GM18867 (cell line): ENCODE data around the gene HEATR5A.
A peak's percentile ranks its signal among the peaks of the same experiment; 100 is the strongest.
"Not testable (repeated sequence)": the region's sequence is repeated elsewhere in the genome, so short reads cannot be mapped to it uniquely, and the experiment has no call there.

Experiments
- ATAC-seq: cut with Tn5 transposase; IDR thresholded peaks from one replicate; pipeline ENCODE4 v1.9.1; 2021; ENCODE audit warnings: mild to moderate bottlenecking, moderate library complexity; ENCODE audit not compliant: unreplicated experiment

The HEATR5A gene

DNA sequence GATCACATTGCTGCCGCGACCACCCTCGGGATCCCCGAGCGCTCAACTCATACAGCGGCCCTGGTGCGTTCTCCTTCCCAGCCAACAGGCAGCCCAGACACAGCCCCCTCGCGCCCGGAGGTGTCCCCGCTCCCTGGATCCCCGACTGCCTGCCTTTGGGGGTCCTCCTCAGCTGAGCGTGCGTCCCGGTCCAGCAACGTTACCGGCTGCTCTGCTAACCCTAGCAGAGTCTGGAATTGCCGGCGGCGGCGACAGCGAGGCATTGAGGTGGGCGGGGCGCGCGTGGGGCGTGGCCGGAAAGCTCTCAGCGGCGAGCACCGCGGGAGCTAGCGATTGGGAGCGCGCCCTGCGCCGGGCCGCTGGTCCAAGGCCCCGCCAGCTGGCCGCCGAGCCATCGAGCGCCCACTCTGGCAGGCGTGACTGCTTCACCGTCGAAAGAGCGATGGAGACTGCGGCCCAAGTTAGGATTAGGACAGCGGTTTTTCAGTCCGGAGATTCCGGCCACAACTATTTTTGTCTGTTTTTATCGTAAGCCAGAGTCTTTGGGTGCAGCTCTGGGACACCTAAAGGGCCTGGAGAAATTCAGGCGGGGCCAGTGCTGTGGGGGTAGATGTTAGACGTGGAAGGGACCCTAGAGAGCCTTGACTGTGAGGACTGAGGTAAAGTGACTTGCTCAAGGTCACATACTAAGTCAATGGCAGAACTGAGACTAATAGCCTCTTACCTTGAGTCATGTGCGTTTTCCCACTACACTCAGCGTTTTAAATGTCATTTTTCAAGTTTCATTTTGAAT lies at the start of gene HEATR5A:
TSS of gene HEATR5A (minus strand) at position 232 of the 793 bp plus-strand sequence. CDS start 17,575 bp downstream, outside the sequence.
- peak; percentile 97 for ATAC-seq

DNA sequence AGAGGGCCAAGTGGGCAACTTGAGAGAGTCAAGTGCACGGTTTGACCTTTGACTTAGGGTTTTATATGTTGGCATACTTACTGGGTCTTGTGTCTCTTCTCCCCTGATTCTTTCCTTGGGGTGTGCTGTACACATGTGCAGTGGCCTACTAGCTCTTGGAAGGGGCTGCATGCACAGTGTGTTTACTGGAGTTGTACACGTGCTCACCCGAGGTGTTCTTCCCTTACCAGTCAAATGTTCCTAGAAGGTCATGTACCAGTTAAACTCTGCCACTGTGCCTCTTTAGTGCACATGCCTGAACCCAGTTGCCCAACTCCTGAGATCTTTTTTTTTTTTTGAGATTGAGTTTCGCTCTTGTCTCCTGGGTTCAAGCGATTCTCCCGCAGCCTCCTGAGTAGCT lies 46.2 kb upstream of the HEATR5A start:
- no peak for ATAC-seq

DNA sequence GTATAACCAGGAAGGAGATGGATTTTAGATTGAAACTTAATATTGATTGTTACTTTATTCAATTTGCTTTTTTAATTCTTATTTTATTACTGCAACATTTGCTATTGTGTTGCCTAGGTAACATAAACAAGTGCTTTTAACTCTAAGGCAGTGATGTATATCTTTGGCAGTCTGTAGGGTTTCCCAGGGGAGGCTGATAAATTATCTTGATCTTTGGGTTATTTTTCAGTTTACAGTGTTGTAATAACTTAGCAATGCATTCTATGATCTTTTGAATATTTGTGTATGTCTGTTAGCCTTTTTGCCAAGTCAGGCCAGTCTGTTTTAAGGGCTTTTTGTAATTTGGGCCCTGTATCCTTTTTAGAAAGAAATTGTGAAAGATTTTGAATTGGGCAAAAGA lies 44.8 kb upstream of the HEATR5A start:
- ATAC-seq = no peak

DNA sequence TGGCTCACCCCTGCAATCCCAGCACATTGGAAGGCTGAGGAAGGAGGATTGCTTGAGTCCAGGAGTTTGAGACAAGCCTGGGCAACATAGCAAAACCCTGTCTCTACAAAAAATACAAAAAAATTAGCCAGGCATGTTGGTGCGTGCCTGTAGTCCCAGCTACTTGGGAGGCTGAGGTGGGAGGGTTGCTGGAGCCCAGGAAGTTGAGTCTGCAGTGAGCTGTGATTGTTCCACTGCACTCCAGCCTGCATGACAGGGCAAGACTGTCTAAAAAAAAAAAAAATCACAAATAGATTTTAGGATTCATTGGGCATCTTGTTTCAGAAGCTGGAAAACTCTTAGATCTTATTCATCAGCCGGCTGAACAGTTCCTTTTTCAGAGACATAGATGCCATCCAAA lies 42.1 kb upstream of the HEATR5A start:
- ATAC-seq = not testable (repeated sequence)

DNA sequence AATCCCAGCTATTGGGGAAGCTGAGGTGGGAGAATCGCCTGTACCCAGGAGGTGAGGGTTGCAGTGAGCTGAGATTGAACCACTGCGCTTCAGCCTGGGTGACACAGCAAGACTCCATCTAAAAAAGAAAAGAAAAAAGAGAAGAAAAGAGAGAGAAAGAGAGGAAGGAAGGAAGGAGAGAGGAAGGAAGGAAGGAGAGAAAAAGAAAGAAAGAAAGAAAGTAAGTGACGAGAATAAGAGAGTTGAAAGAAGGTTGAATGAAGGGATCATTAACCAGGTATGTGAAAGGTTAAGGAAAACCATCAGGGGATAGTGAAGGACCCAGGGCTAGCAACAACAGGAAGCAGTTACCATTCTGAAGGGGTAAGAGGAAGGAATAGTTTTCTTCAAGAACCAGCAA lies 41.2 kb upstream of the HEATR5A start:
- ATAC-seq = no peak

DNA sequence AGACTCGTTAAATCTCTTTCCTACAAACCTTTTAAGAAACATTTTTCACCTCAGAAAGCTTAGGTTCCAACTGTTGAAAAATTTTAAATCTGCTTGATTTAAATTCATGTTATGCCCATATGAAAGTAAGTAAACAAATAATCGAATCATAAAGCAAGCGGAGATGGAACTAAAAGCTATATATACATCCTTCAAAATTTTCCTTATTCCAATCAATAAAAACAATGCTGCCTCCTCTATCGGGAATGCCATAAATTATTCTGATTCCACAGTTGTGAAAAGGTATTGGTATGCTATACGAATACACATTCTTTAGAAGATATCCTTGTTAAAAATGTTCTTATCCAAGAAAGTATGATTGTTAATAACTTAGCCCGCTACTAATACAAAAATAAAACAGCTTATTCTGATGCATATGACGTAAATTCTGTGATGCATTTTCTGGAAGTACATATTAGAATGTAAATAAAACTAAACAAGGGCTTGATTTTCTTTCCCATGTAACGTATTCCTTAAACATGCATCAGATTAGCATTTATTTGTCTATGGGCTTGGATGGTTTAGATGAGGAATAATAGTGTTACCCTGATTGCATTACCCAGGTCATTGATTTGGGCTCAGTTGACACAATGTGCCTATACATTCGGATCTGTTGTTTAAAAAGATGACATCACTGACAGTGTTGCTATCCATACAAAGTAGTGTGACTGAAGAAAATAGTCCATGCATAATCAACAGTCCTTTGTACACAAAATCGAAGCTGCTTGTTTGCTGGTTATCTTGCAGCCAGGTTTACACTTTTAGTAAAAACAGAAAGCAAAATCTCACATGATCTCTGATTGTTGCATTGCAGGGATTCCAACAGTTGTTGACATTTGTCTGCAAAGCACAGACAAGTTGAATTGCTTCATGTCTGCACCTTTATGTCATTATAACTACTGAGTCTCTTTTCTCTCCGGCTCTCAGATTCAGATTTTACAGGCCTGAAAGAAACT lies 37.6 kb upstream of the HEATR5A start:
- ATAC-seq = peak; percentile 1

DNA sequence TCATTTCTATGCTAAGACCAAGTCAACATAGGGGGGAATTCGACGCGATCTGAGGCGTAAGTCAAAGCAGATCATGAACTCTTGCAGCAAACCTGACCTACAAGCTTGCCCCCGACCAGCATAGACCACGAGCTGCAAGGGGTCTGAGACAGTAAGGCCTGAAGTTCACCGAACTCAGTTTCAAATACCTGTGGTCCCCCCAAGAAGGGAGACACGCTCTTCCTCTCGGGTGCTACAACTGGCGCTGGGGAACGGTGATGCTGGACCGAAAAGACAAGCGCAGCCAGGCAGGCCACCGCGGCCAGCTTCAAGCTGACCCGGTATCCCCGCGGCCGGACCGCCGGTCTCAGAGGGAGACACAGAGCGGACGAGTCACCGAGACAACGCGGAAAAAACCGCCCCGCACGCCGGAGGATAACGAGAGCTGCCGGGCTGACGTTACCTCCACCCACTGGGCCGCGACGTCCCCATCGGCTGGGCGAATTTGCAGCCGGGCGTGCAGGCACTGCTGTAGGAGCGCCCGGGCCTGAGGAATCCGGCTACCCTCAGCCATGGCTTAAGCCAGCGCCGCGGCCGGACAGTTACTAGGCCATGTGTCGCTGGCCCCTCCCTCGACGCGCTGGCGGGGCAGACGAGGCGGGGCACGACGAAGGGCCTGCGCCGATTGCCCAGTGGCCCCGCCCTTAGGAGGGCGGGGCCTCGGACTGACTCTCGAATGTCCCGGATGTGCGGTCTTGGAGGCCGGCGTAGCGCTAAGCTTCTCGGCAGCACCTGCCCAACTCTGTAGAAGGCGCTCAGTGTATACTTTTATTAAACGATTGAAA lies 36.7 kb upstream of the HEATR5A start, which contains the start of gene DTD2:
TSS of gene DTD2 (minus strand) at position 666 of the 824 bp plus-strand sequence. CDS start at position 553, 113 bp downstream.
- ATAC-seq = peak; percentile 98

DNA sequence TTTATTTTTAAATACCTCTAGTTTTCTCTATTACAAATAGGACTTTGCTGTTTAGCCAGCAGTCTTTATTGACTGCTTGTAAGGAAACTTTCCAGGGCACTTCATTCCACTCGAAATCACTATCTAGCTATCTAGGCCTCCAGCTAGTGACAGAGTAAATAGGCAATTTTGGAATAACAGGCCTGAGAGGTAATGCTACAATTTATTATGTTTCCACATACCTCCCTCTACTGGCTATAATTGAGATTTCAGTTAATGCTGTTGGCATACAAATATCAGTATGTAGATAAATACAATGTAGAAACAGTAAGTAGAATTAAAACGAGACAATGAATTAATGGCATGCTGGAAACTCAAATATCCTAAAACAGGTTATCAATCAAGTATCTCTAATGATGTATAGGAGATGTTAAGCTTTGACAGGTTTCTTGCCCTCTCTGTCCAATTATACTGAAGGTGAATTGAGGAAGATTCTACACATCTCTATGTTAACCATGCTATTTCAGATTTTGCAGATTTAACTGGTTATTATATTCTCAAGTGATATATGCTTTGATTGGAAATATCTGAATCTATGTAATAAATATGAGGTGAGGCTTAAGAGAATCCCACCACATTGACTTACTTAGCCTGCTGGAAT lies 29.7 kb upstream of the HEATR5A start:
- ATAC-seq = peak; percentile 80

DNA sequence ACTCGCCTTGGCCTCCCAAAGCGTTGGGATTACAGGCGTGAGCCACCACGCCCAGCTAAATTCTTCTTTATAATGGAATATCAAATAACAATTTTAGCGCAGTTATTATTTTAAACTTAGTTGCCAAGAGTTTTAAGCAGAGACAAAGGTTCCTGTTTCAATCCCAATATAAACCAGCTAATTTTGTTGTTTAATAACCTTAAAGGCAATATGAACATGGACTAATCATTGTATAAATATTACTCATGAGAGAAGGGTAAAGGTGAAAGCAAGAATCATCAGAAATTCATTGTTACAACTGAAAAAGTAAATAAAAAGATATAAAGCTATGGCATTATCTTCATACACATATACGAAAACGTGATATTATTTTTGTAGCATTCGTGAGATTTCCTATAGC lies 28.8 kb upstream of the HEATR5A start:
- no peak for ATAC-seq

DNA sequence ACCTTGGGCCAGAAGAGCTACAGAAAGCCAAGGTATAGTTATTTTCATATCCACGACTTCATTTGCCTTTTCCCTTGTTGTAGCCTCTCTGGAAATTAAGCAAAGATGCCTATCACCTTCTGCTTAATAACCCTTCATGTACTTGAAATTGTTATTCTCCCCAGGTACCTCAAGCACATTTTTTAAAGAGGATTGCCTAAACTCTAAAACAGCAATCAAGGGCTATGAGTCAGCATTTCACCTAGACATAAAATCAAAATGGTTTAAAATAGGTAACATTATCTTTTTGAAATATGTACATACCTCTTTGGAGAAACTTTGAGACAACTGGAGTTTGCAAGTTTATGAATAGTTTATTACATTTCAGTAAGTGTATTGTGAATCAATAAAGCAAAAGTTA lies 25.4 kb upstream of the HEATR5A start:
- no peak for ATAC-seq

DNA sequence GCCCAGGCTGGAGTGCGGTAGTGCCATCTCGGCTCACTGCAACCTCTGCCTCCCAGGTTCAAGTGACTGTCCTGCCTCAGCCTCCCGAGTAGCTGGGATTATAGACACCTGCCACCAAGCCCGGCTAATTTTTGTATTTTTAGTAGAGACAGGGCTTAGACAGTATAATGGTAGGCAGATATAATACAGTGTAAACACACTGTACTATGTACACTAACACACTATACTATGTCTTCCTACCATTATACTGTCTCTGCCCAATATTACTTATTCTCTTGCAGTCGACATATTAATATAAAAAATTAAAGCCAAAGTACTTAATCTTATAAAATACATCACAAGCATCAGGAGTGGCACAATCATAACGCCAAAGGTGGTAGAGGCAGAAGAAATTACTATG lies 21.9 kb upstream of the HEATR5A start:
- no peak for ATAC-seq

DNA sequence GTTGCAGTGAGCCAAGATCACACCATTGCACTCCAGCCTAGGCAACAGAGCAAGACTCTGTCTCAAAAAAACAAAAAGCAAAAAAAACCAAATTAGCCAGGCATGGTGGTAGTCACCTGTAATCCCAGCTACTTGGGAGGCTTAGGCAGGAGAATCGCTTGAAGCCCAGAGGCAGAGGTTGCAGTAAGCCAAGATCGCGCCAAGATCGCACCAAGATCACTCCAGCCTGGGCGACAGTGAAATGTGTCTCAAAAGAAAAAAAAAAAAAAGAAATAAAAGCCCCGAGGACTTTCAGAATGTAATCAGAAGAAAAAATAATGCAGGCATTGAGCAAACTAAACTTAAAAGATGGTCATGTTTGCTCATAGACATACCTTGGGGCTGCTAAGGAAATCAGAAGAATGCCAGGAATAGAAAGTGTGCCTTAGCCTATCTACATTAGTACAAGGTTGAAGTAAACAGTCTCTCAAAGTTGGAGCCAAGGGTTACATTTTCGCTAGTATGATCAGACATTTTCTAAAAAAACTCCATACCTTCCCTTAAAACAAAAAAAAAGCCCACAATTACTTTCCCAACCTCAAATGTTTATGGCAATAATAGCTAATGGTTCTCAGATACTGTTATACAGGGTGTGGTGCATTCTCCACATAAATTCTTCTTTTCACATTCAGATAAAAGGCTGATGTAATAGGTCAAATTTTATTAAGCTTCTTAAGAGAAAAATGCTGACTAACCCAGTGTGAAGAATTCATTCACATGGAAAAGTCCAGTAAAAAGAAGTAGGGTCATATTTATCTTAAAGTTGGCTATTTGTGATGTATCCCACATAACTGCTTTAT lies 21.1 kb upstream of the HEATR5A start:
- no peak for ATAC-seq

DNA sequence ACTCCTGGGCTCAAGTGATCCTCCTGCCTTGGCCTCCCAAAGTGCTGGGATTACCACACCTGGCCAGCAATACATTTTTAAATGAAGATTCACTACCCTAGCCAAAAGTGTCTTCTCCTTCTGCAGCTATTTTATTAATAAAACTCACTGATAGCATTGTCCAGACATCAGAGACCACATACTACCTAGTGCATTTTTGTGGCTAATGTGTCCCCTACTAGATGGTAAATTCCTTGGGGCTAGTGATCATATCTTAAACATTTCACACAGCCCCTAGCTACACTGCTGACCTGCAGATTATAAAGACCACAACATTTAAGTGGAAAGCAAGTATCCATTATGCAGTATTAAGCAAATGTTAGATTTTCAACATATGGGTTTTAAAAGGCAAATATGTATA lies 19.9 kb upstream of the HEATR5A start:
- ATAC-seq = no peak

DNA sequence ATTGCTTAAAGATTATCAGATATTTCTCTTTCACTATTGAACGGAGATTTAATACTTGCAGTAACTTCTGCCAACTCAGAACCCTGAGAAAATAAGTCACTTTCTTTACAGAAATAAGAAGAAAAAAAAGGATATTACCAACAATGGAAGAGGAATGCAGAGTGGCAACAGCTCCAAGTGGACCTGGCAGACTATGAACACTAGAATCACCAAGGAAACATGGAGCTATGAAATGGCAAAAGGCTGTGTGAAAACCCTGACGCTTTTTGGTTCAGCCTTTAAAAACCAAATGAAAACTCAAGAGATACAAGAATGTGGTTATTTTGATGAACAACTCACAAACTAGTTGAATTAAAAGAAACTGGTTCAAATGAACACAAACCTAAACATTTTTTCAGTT lies 19.2 kb upstream of the HEATR5A start:
- ATAC-seq = no peak

DNA sequence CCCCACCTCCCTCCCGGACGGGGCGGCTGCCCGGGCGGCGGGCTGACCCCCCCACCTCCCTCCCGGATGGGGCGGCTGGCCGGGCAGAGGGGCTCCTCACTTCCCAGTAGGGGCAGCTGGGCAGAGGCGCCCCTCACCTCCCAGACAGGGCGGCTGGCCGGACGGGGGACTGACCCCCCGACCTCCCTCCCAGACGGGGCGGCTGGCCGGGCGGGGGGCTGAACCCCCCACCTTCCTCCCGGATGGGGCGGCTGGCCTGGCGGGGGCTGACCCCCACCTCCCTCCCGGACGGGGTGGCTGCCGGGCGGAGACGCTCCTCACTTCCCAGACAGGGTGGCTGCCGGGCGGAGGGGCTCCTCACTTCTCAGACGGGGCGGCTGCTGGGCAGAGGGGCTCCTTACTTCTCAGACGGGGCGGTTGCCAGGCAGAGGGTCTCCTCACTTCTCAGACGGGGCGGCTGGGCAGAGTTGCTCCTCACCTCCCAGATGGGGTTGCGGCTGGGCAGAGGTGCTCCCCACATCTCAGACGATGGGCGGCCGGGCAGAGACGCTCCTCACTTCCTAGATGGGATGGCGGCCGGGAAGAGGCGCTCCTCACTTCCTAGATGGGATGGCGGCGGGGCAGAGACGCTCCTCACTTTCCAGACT lies 16.8 kb upstream of the HEATR5A start:
- not testable (repeated sequence) for ATAC-seq

DNA sequence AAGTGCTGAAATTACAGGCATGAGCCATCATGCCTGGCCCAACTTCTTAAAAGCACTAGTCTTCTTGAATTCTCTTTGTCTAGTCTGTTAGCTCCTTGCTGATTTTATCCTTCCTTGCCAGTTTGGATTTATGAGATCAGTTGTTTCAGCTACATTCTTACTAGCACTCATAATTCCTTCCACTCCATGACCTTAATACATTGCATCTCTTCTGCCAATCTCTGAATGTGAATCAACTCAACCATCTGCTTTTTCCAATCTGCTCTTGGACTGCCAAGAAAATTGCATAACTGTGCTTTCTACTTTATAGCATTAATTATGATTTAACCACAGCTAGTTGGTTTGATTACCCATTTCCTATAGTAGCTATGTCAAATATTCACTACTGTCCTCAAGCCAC lies 14.9 kb upstream of the HEATR5A start:
- no peak for ATAC-seq

DNA sequence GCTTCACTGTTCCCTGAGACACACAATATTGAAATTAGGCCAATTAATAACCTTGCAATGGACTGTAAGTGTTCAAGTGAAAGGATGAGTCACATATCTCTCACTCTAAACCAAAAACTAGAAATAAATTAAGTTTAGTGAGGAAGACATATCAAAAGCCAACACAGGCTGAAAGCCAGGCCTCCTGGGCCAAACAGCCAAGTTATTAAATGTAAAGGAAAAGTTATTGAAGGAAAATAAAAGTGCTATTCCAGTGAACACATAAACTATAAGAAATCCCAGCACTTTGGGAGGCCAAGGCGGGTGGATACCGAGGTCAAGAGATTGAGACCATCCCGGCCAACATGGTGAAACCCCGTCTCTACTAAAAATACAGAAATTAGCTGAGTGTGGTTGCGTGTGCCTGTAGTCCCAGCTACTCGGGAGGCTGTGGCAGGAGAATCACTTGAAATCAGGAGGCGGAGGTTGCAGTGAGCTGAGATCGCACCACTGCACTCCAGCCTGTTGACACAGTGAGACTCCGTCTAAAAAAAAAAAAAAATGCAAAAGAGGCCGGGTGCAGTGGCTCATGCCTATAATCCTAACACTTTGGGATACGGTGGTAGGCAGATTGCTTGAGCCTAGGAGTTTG lies 10.4 kb upstream of the HEATR5A start:
- ATAC-seq = no peak

DNA sequence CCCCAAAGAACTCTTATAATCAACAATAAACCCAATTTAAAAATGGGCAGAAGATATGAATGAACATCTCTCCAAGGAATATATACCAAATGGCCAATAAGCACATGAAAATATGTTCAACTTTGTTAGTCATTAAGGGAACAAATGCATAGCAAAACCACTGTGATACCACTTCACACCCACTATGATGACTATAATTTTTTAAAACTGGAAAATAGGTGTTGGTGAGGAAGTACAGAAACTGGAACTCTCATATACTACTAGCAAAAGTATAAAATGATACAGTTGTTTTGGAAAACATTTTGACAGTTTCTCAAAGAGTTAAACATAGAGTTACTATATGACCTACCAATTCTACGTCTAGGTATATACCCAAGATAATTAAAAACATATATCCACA lies 9.4 kb upstream of the HEATR5A start:
- ATAC-seq = no peak
